K562 (cell line): Measurements from ENCODE around the gene C6orf15. TPM values are rescaled to one million over a fixed set of nuclear protein-coding genes. Genes with fewer than 3 reads are reported as not detected.

Source experiments
- ATAC-seq: fragments of 200-7000 bp; cut with Tn5 transposase; 3 replicates; pipeline ENCODE4 v1.9.1; 2020; ENCODE audit warnings: moderate library complexity
- BruUV-seq: library from RNA; stranded (reverse); fragments of 400-500 nt; replicated peaks from 2 replicates; lab custom pipeline; 2021; lab: Mats Ljungman, UMichigan
- CTCF ChIA-PET: fragments of 300-600 bp; formaldehyde crosslinking; extraction: SDS; loops from one replicate; lab custom pipeline; 2021; ENCODE audit warnings: low intra/inter-chr PET ratio; lab: Yijun Ruan, JAX
- POLR2A ChIA-PET: fragments of 300-600, 350-650 bp; sonication (Branson Sonifier 250); formaldehyde crosslinking; extraction: SDS; loops from one replicate; lab custom pipeline; 2021; ENCODE audit warnings: antibody characterized with exemption, inconsistent platforms; lab: Yijun Ruan, JAX
- DNase-seq, 4 experiments: peaks; one replicate each; pipeline versions ENCODE4 v3.0.0 to v3.0.0-alpha.2; 2011 to 2018; ENCODE audit warnings: low spot score in 3 of 4, mixed read lengths in 3 of 4; ENCODE audit errors: extremely low read depth in 1 of 4
- FAIRE-seq: peaks from 2 replicates; lab custom pipeline; 2011; peaks lifted over from hg19 to GRCh38; lab: Jason Lieb, UNC
- H2AFZ ChIP-seq: 2 replicates; pipeline ENCODE4 v1.6.0; 2011; ENCODE audit warnings: low read depth, low read length, control low read depth, inconsistent platforms
- H3K27ac ChIP-seq: fragments of 200-600 bp; 3 replicates; pipeline ENCODE4 v1.8.0; 2011; ENCODE audit warnings: low read depth, mild to moderate bottlenecking, control low read depth, inconsistent platforms, low read length, moderate library complexity, mixed read lengths; ENCODE audit errors: extremely low read depth
- H3K27me3 ChIP-seq, 2 experiments: fragments of 300-600 bp in 1 of 2; 2 replicates in 1 of 2; 3 replicates in 1 of 2; pipeline versions ENCODE4 v1.6.0 to v1.8.0; 2011; ENCODE audit warnings: inconsistent platforms in 2 of 2, low read length in 2 of 2, mild to moderate bottlenecking in 1 of 2, mixed read lengths in 1 of 2, moderate library complexity in 1 of 2; ENCODE audit not compliant: control insufficient read depth in 2 of 2, insufficient read depth in 2 of 2
- H3K36me3 ChIP-seq: fragments of 300-600 bp; 3 replicates; pipeline ENCODE4 v1.8.0; 2011; ENCODE audit warnings: mild to moderate bottlenecking, low read length, inconsistent platforms; ENCODE audit not compliant: control insufficient read depth, insufficient read depth
- H3K4me1 ChIP-seq, 2 experiments: fragments of 200-600 bp in 1 of 2; replicated peaks in 1 of 2; 2 replicates in 1 of 2; 3 replicates in 1 of 2; pipeline versions ENCODE4 v1.5.1 to v1.8.0; 2011; ENCODE audit warnings: inconsistent platforms in 2 of 2, low read length in 2 of 2, mild to moderate bottlenecking in 1 of 2, mixed read lengths in 1 of 2, moderate library complexity in 1 of 2; ENCODE audit not compliant: control insufficient read depth in 2 of 2, insufficient read depth in 2 of 2
- H3K4me2 ChIP-seq: 2 replicates; pipeline ENCODE4 v1.6.1; 2011; ENCODE audit warnings: low read length, control low read depth, inconsistent platforms, mixed read lengths; ENCODE audit not compliant: insufficient read depth
- H3K4me3 ChIP-seq: fragments of 200-600 bp; sonication (generic), shearing (Covaris generic); 2 replicates; pipeline ENCODE4 v1.5.1; 2016; ENCODE audit warnings: control low read depth, inconsistent platforms
- H3K79me2 ChIP-seq: fragments of 200-600 bp; 3 replicates; pipeline ENCODE4 v1.8.0; 2011; ENCODE audit warnings: low read length, inconsistent platforms; ENCODE audit not compliant: control insufficient read depth, insufficient read depth
- H3K9ac ChIP-seq, 2 experiments: 2 replicates each; pipeline versions ENCODE4 v1.6.0 to v1.6.1; 2011; ENCODE audit warnings: low read depth in 2 of 2, low read length in 2 of 2, control low read depth in 1 of 2, inconsistent platforms in 1 of 2, mild to moderate bottlenecking in 1 of 2, mixed read lengths in 1 of 2; ENCODE audit not compliant: insufficient read depth in 1 of 2
- H3K9me1 ChIP-seq: one replicate; pipeline ENCODE4 v1.6.0; 2011; ENCODE audit warnings: inconsistent platforms, mild to moderate bottlenecking, low read length, moderate library complexity; ENCODE audit not compliant: control insufficient read depth, insufficient read depth
- H3K9me3 ChIP-seq: replicated peaks from 2 replicates; pipeline ENCODE4 v1.5.1; 2011; ENCODE audit warnings: low read depth, low read length, inconsistent platforms; ENCODE audit not compliant: control insufficient read depth, insufficient read depth
- H4K20me1 ChIP-seq: replicated peaks from 2 replicates; pipeline ENCODE4 v1.6.1; 2011; ENCODE audit warnings: low read length, inconsistent platforms, mixed read lengths; ENCODE audit not compliant: control insufficient read depth, insufficient read depth
- CBFA2T3 ChIP-seq: fragments of 450-650 bp; IDR thresholded peaks from 2 replicates; pipeline ENCODE4 v1.6.1; 2017
- LARP7 ChIP-seq: fragments of 450-650 bp; IDR thresholded peaks from 2 replicates; pipeline ENCODE4 v1.6.1; 2016
- MIER1 ChIP-seq: fragments of 450-650 bp; IDR thresholded peaks from 2 replicates; pipeline ENCODE4 v1.6.1; 2016; ENCODE audit warnings: antibody characterized with exemption, mild to moderate bottlenecking, low read depth
- MITF ChIP-seq: IDR thresholded peaks from 2 replicates; pipeline ENCODE4 v1.6.1; 2014; ENCODE audit warnings: antibody characterized with exemption
- NR1H2 ChIP-seq: sonication (generic); formaldehyde crosslinking; IDR thresholded peaks from 2 replicates; pipeline ENCODE4 v1.4.0; 2020; ENCODE audit warnings: mild to moderate bottlenecking, missing genetic modification reagents
- POLR2AphosphoS5 ChIP-seq: IDR thresholded peaks from 2 replicates; pipeline ENCODE4 v1.6.1; 2011; ENCODE audit warnings: mild to moderate bottlenecking, low read depth, low read length, moderate library complexity; ENCODE audit not compliant: control insufficient read depth, insufficient read depth
- RAD21 ChIP-seq, 2 experiments: fragments of 250-450 bp in 1 of 2; fragments of 450-650 bp in 1 of 2; sonication (Bioruptor Pico) in 1 of 2; formaldehyde crosslinking in 1 of 2; IDR thresholded peaks in 1 of 2; conservative IDR thresholded peaks in 1 of 2; 2 replicates each; pipeline versions ENCODE4 v1.4.0 to v1.8.0; 2020 to 2022; ENCODE audit warnings: mild to moderate bottlenecking in 2 of 2, moderate library complexity in 1 of 2
- ZNF707 ChIP-seq: fragments of 250-450 bp; sonication (Bioruptor Pico); conservative IDR thresholded peaks from 2 replicates; pipeline ENCODE4 v1.8.0; 2022; ENCODE audit warnings: inconsistent platforms, mild to moderate bottlenecking, moderate library complexity
- ZNF766 ChIP-seq: fragments of 200-800 bp; sonication (Bioruptor generic); conservative IDR thresholded peaks from 2 replicates; pipeline ENCODE4 v1.6.1; 2016; ENCODE audit warnings: missing genetic modification characterization, missing compliant biosample characterization
- WGBS: fragments of 100-300 bp; shearing (Covaris generic); methylation state at CpG from one replicate; pipeline ENCODE4 v1.1.6; 2016; ENCODE audit warnings: low coverage, mixed read lengths; ENCODE audit not compliant: insufficient coverage; ENCODE audit errors: missing lambda C conversion rate; 5-methylcytosine and 5-hydroxymethylcytosine counted together
- in situ Hi-C: fragments of 300-500 bp; cut with MboI; formaldehyde crosslinking; loops from 4 replicates; pipeline ENCODE4 v1.15.0; 2018; ENCODE audit warnings: inconsistent platforms, mixed read lengths
- intact Hi-C: fragments of 100-400 bp; cut with micrococcal nuclease; formaldehyde crosslinking; loops from 2 replicates; pipeline ENCODE4 v1.14.2; 2022
- polyA plus RNA-seq, 8 experiments: library from polyadenylated mRNA; depleted of rRNA in 4 of 8; stranded (reverse) in 5 of 8; unstranded in 3 of 8; fragments of >200 nt; fragmentation: Nextera tagmentation in 2 of 8; fragmentation: Illumina TruSeq in 1 of 8; extraction: Ambion mirVana in 2 of 8; extraction: Trizol in 1 of 8; gene quantifications; 2 replicates each; pipeline versions ENCODE4 v1.2.1 to v1.2.3, GENCODE V29; 2011 to 2014; ENCODE audit warnings: inconsistent platforms in 1 of 8, missing spikeins in 1 of 8
- small RNA-seq: library from RNA; depleted of rRNA; stranded (forward); fragments of <200 nt; gene quantifications from one replicate; pipeline ENCODE3, GENCODE V24; 2014
- total RNA-seq, 7 experiments: library from RNA; depleted of rRNA in 6 of 7; stranded (reverse); fragments of >200 nt in 6 of 7; fragmentation: Illumina TruSeq in 2 of 7; extraction: Trizol in 2 of 7; gene quantifications; 2 replicates each; pipeline versions ENCODE4 v1.2.1 to v1.2.3, GENCODE V29; 2011 to 2021; ENCODE audit warnings: low replicate concordance in 1 of 7

The C6orf15 gene
- total and polyA plus RNA-seq, 9 of the 15 experiments (the other 6 are each of a cell fraction or from before 2014, with no cell fraction given) = not detected

GRCh38 chr6:31063906-31064435 is 48.4 kb downstream of the C6orf15 start:
- FAIRE-seq (no peak), ATAC-seq (no peak), DNase-seq (no peak)
- Histone ChIP-seq H2AFZ (no peak overlapping the region), H3K36me3 (no peaks in the 10 kb centered on the region), H3K9me3 (no peaks in the 10 kb centered on the region), H3K79me2 (no peaks in the 10 kb centered on the region), H4K20me1 (no peaks in the 10 kb centered on the region), H3K4me2 (no peak overlapping the region), H3K27ac (no peak overlapping the region), H3K9me1 (no peaks in the 10 kb centered on the region), H3K4me1 (no peaks in the 10 kb centered on the region), H3K4me3 (no peak overlapping the region), H3K27me3 (peaks cover 28 to 38% of the 10 kb centered on the region in 2 experiments), H3K9ac (no peak overlapping the region)
- 2% methylated on average over 7 of the region's 7 CpGs for WGBS
- intact Hi-C loops (no loop called here), in situ Hi-C loops (no loop called here)
- ChIA-PET CTCF (no interaction called here), POLR2A (interaction anchor here (0.5 to 0.9 kb wide), 2 partner anchors 18 to 148 kb away, joined by 3 read pairs; no protein-coding TSS in a partner anchor)
- BruUV-seq = no TSS peak
- TF ChIP-seq ZNF707 (CRISPR knock-in tag) (no peak), CBFA2T3 (no peak), RAD21 (CRISPR knock-in tag; conservative IDR thresholded peaks at IDR 0.05 in 1 of 2, IDR thresholded peaks at IDR 0.05 in 1 of 2) (no peak), MITF (no peak), ZNF766 (CRISPR knock-in tag) (no peak), MIER1 (no peak), POLR2AphosphoS5 (no peak), NR1H2 (CRISPR knock-in tag) (no peak), LARP7 (no peak)

Small RNA genes lying within 50 kb of the gene (small RNA-seq; reads per million reads assigned to genes)
- not detected for gene POLR2LP1
- not detected for gene RNU6-1133P

Other genes starting within 250 kb of the C6orf15 start
Only the 7 nearest of the 15 such genes appear.
- gene MUC22, start 102.1 kb downstream of the C6orf15 start, total RNA-seq (2014; rRNA removed) = not detected in 2 replicates
- not detected in 2 replicates for gene MUC22, start 102.1 kb downstream of the C6orf15 start, total RNA-seq (2014; rRNA removed; fragmentation: Illumina TruSeq; extraction: Trizol)
- not detected in 2 replicates for gene MUC22, start 102.1 kb downstream of the C6orf15 start, total RNA-seq (2015; rRNA removed; fragmentation: Illumina TruSeq; extraction: Trizol)
- not detected in 2 replicates for gene MUC22, start 102.1 kb downstream of the C6orf15 start, total RNA-seq (2021)
- gene MUC22, start 102.1 kb downstream of the C6orf15 start, polyA plus RNA-seq (2011; rRNA removed) = not detected in 2 replicates
- gene MUC22, start 102.1 kb downstream of the C6orf15 start, polyA plus RNA-seq (2014; fragmentation: Illumina TruSeq; extraction: Trizol) = 0.01 TPM in 1 of 2 replicates, not detected in the other
- gene MUC22, start 102.1 kb downstream of the C6orf15 start, polyA plus RNA-seq (2014; fragmentation: Nextera tagmentation; extraction: Ambion mirVana) = not detected
- gene MUC22, start 102.1 kb downstream of the C6orf15 start, polyA plus RNA-seq (2014; rRNA removed) = 0.03 TPM in 1 of 2 replicates, not detected in the other
- gene PSORS1C1, start 2.2 kb upstream of the C6orf15 start, total RNA-seq (2014; rRNA removed) = not detected in 2 replicates
- not detected in 2 replicates for gene PSORS1C1, start 2.2 kb upstream of the C6orf15 start, total RNA-seq (2014; rRNA removed; fragmentation: Illumina TruSeq; extraction: Trizol)
- gene PSORS1C1, start 2.2 kb upstream of the C6orf15 start, total RNA-seq (2015; rRNA removed; fragmentation: Illumina TruSeq; extraction: Trizol) = not detected in 2 replicates
- gene PSORS1C1, start 2.2 kb upstream of the C6orf15 start, total RNA-seq (2021) = not detected in 2 replicates
- 0.14 TPM in 1 of 2 replicates, not detected in the other for gene PSORS1C1, start 2.2 kb upstream of the C6orf15 start, polyA plus RNA-seq (2011; rRNA removed)
- gene PSORS1C1, start 2.2 kb upstream of the C6orf15 start, polyA plus RNA-seq (2014; fragmentation: Illumina TruSeq; extraction: Trizol) = not detected in 2 replicates
- gene PSORS1C1, start 2.2 kb upstream of the C6orf15 start, polyA plus RNA-seq (2014; fragmentation: Nextera tagmentation; extraction: Ambion mirVana) = under 1 TPM in 1 of 2 experiments, not detected in 1; 0.11 TPM
- gene PSORS1C1, start 2.2 kb upstream of the C6orf15 start, polyA plus RNA-seq (2014; rRNA removed) = 0.27 TPM in 1 of 2 replicates, not detected in the other
- not detected in 2 replicates for gene CDSN, start 7.9 kb upstream of the C6orf15 start, total RNA-seq (2014; rRNA removed)
- gene CDSN, start 7.9 kb upstream of the C6orf15 start, total RNA-seq (2014; rRNA removed; fragmentation: Illumina TruSeq; extraction: Trizol) = not detected in 2 replicates
- gene CDSN, start 7.9 kb upstream of the C6orf15 start, total RNA-seq (2015; rRNA removed; fragmentation: Illumina TruSeq; extraction: Trizol) = not detected in 2 replicates
- not detected in 2 replicates for gene CDSN, start 7.9 kb upstream of the C6orf15 start, total RNA-seq (2021)
- not detected in 2 replicates for gene CDSN, start 7.9 kb upstream of the C6orf15 start, polyA plus RNA-seq (2011; rRNA removed)
- gene CDSN, start 7.9 kb upstream of the C6orf15 start, polyA plus RNA-seq (2014; fragmentation: Illumina TruSeq; extraction: Trizol) = not detected in 2 replicates
- not detected for gene CDSN, start 7.9 kb upstream of the C6orf15 start, polyA plus RNA-seq (2014; fragmentation: Nextera tagmentation; extraction: Ambion mirVana)
- gene CDSN, start 7.9 kb upstream of the C6orf15 start, polyA plus RNA-seq (2014; rRNA removed) = not detected in 2 replicates
- not detected in 2 replicates for gene PSORS1C2, start 26.5 kb upstream of the C6orf15 start, total RNA-seq (2014; rRNA removed)
- not detected in 2 replicates for gene PSORS1C2, start 26.5 kb upstream of the C6orf15 start, total RNA-seq (2014; rRNA removed; fragmentation: Illumina TruSeq; extraction: Trizol)
- gene PSORS1C2, start 26.5 kb upstream of the C6orf15 start, total RNA-seq (2015; rRNA removed; fragmentation: Illumina TruSeq; extraction: Trizol) = not detected in 2 replicates
- not detected in 2 replicates for gene PSORS1C2, start 26.5 kb upstream of the C6orf15 start, total RNA-seq (2021)
- not detected in 2 replicates for gene PSORS1C2, start 26.5 kb upstream of the C6orf15 start, polyA plus RNA-seq (2011; rRNA removed)
- gene PSORS1C2, start 26.5 kb upstream of the C6orf15 start, polyA plus RNA-seq (2014; fragmentation: Illumina TruSeq; extraction: Trizol) = not detected in 2 replicates
- gene PSORS1C2, start 26.5 kb upstream of the C6orf15 start, polyA plus RNA-seq (2014; fragmentation: Nextera tagmentation; extraction: Ambion mirVana) = not detected
- not detected in 2 replicates for gene PSORS1C2, start 26.5 kb upstream of the C6orf15 start, polyA plus RNA-seq (2014; rRNA removed)
- gene CCHCR1, start 45.2 kb upstream of the C6orf15 start, total RNA-seq (2014; rRNA removed) = 37.6 and 40.3 TPM in 2 replicates
- gene CCHCR1, start 45.2 kb upstream of the C6orf15 start, total RNA-seq (2014; rRNA removed; fragmentation: Illumina TruSeq; extraction: Trizol) = 26.2 and 29.8 TPM in 2 replicates
- 32.2 and 34.8 TPM in 2 replicates for gene CCHCR1, start 45.2 kb upstream of the C6orf15 start, total RNA-seq (2015; rRNA removed; fragmentation: Illumina TruSeq; extraction: Trizol)
- gene CCHCR1, start 45.2 kb upstream of the C6orf15 start, total RNA-seq (2021) = 35.0 and 45.8 TPM in 2 replicates
- 31.2 and 32.0 TPM in 2 replicates for gene CCHCR1, start 45.2 kb upstream of the C6orf15 start, polyA plus RNA-seq (2011; rRNA removed)
- gene CCHCR1, start 45.2 kb upstream of the C6orf15 start, polyA plus RNA-seq (2014; fragmentation: Illumina TruSeq; extraction: Trizol) = 29.3 and 36.1 TPM in 2 replicates
- gene CCHCR1, start 45.2 kb upstream of the C6orf15 start, polyA plus RNA-seq (2014; fragmentation: Nextera tagmentation; extraction: Ambion mirVana) = 1 to 10 TPM; 1.2 to 1.8 TPM
- 45.9 and 47.3 TPM in 2 replicates for gene CCHCR1, start 45.2 kb upstream of the C6orf15 start, polyA plus RNA-seq (2014; rRNA removed)
- 42.5 and 68.9 TPM in 2 replicates for gene TCF19, start 46.0 kb upstream of the C6orf15 start, total RNA-seq (2014; rRNA removed)
- 19.3 and 19.4 TPM in 2 replicates for gene TCF19, start 46.0 kb upstream of the C6orf15 start, total RNA-seq (2014; rRNA removed; fragmentation: Illumina TruSeq; extraction: Trizol)
- 29.6 and 33.1 TPM in 2 replicates for gene TCF19, start 46.0 kb upstream of the C6orf15 start, total RNA-seq (2015; rRNA removed; fragmentation: Illumina TruSeq; extraction: Trizol)
- gene TCF19, start 46.0 kb upstream of the C6orf15 start, total RNA-seq (2021) = 30.2 and 31.1 TPM in 2 replicates
- 18.2 and 23.0 TPM in 2 replicates for gene TCF19, start 46.0 kb upstream of the C6orf15 start, polyA plus RNA-seq (2011; rRNA removed)
- 25.7 and 29.2 TPM in 2 replicates for gene TCF19, start 46.0 kb upstream of the C6orf15 start, polyA plus RNA-seq (2014; fragmentation: Illumina TruSeq; extraction: Trizol)
- 1 to 10 TPM; 4.2 to 4.6 TPM for gene TCF19, start 46.0 kb upstream of the C6orf15 start, polyA plus RNA-seq (2014; fragmentation: Nextera tagmentation; extraction: Ambion mirVana)
- 30.0 and 33.6 TPM in 2 replicates for gene TCF19, start 46.0 kb upstream of the C6orf15 start, polyA plus RNA-seq (2014; rRNA removed)
- gene POU5F1, start 58.1 kb upstream of the C6orf15 start, total RNA-seq (2014; rRNA removed) = not detected in 2 replicates
- not detected in 2 replicates for gene POU5F1, start 58.1 kb upstream of the C6orf15 start, total RNA-seq (2014; rRNA removed; fragmentation: Illumina TruSeq; extraction: Trizol)
- not detected in 2 replicates for gene POU5F1, start 58.1 kb upstream of the C6orf15 start, total RNA-seq (2015; rRNA removed; fragmentation: Illumina TruSeq; extraction: Trizol)
- gene POU5F1, start 58.1 kb upstream of the C6orf15 start, total RNA-seq (2021) = 2.0 and 2.3 TPM in 2 replicates
- gene POU5F1, start 58.1 kb upstream of the C6orf15 start, polyA plus RNA-seq (2011; rRNA removed) = not detected in 2 replicates
- not detected in 2 replicates for gene POU5F1, start 58.1 kb upstream of the C6orf15 start, polyA plus RNA-seq (2014; fragmentation: Illumina TruSeq; extraction: Trizol)
- gene POU5F1, start 58.1 kb upstream of the C6orf15 start, polyA plus RNA-seq (2014; fragmentation: Nextera tagmentation; extraction: Ambion mirVana) = under 1 TPM; 0.06 to 0.10 TPM
- not detected in 2 replicates for gene POU5F1, start 58.1 kb upstream of the C6orf15 start, polyA plus RNA-seq (2014; rRNA removed)